ENCODE data around the gene FABP3.

- TF ChIP-seq EZH2 (IDR thresholded peaks at IDR 0.05) (no peak), CTCF (IDR thresholded peaks at IDR 0.05) (no peak), EZH2phosphoT487 (IDR thresholded peaks at IDR 0.05) (no peak)
Measured at GRCh38 chr1:31410871-31411270, 38.0 kb upstream of the FABP3 start.
